ENCODE results near the gene ADCY2.

The ADCY2 gene

GRCh38 chr5:7434914-7435313 is 39.0 kb downstream of the ADCY2 start:
- intact Hi-C loops (cut with DNase I) = no loop called here
- DNase-seq = no peak

DNA sequence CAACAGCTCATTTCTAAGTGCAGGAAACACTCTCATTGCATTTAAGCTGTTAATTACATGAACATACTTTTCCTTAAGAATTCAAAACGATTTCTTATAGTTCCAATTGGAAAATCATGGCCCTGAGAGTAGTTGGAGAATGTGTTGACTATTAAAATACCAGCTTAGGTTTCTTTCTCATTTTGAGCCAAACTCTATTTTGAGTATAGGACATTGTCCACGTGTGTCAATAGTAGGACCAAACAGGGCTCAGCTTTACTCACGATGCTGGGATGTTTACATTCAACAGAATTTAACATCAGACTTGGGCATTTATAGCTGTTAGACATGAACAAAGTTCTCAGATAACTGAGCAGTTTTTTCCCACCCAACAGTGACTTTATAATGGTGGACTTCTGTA is 39.6 kb downstream of the ADCY2 start:
- intact Hi-C loops (cut with DNase I) = no loop called here
- no peak for DNase-seq

DNA sequence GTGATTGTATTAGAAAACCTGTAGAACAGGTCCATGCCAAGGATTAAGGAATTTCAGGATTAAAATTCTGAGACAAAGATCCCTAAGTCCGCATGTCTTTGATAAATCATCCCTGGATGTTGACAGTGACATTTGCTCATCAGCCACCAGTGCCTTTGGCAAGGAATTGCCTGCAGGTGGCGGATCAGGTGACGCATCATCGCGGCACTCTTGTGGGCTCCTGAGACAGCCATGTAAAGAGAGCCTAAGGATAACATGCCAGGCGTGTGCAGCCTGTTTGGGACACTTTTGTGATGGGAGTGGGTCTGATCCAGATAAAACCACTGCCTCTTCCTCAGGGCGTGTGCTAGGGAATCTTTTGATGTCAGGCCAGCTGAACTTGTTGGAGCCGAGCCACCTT is 40.6 kb downstream of the ADCY2 start:
- DNase-seq = no peak
- intact Hi-C loops (cut with DNase I) = no loop called here

- intact Hi-C loops (cut with DNase I) = no loop called here
- no peak for DNase-seq
Observed at GRCh38 chr5:7437836-7438235, 41.9 kb downstream of the ADCY2 start.

- intact Hi-C loops (cut with DNase I) = no loop called here
- no peak for DNase-seq
Observed at GRCh38 chr5:7445068-7445467, 49.1 kb downstream of the ADCY2 start.

DNA sequence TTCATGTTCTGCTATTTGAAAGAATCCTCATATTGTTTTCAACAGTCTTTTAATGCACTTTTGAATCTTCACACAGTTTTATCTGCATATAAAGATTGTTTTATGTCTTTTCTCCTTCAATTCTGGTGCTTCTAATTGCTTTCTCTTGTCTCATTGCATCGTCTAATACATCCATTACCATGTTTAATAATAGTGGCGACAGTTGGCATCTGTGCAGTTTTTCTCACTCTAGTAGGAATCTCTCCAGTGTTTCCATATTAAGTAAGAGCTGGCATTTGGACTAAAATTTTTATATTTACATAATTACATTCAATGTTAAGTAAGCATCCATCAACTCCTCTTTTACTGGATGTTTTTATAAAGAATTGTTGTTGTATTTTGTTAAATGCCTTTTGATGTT is 49.9 kb downstream of the ADCY2 start:
- no peak for DNase-seq
- intact Hi-C loops (cut with DNase I) = no loop called here

DNA sequence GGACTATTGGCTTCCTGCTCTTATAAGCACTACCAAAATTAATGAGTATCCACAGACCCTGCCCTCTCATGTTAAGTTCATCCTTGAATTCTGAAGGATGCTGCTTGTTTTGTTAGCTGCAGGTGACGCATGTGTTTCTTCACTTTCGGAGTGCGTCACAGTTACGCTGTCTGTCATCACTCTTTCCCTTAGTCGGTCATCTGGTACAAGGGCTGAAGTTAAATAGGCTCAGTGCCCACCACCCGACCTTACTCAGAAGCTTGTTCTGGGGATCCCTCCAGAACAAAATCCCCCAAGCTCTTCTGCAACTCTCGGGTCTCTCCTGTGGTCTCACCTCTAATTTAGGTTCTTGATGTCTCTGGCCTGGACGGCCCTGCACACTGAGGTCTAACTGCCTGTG is 51.0 kb downstream of the ADCY2 start:
- intact Hi-C loops (cut with DNase I) = no loop called here

DNA sequence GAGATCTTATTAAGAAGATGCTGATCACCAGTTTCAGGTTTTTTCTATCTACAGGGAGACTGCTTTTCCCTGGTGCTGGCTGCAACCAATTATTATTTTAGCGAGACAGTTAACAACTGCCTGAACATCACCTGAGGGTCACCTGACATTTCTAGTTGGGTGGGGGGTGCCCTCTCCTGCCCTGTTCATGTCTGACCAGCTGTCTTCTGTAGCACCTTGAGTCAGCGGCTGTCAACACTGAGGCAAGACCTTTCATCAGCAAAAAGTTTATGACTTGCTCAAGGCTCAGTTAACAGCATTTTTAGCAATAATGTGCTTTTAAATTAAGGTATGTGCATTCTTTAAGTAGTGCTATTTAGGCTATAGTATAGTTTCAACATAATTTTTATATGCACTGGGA is 58.0 kb downstream of the ADCY2 start:
- DNase-seq = no peak
- intact Hi-C loops (cut with DNase I) = no loop called here

More for the DNA sequence above, 51.0 kb downstream of the ADCY2 start:
- no peak for DNase-seq

- intact Hi-C loops (cut with DNase I) = no loop called here
- DNase-seq = no peak
Observed at GRCh38 chr5:7456206-7456605, 60.3 kb downstream of the ADCY2 start.

- DNase-seq = no peak
- intact Hi-C loops (cut with DNase I) = no loop called here
Observed at GRCh38 chr5:7461371-7461770, 65.4 kb downstream of the ADCY2 start.

- DNase-seq = no peak
- intact Hi-C loops (cut with DNase I) = no loop called here
Observed at GRCh38 chr5:7462758-7463157, 66.8 kb downstream of the ADCY2 start.

GRCh38 chr5:7464182-7464581 is 68.2 kb downstream of the ADCY2 start:
- DNase-seq = no peak
- intact Hi-C loops (cut with DNase I) = no loop called here

DNA sequence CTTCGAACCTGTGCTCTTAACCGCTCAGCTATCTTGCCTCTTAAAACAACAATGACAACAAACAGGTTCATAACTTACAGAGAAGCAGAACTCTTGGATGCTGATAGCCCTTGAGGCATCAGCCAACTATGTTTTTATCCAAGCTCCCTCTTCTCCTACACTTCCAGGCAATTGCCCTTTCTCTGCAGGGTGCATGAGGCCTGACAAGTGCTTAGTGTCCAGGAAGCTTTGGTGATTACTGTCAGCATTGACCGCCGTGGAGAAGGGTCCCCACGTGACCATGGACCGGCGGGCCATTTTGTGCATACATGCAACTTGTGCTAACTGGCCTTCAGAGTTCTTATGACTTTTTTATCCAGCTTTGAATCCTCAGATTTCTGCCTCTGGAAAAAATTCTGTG is 71.2 kb downstream of the ADCY2 start:
- DNase-seq = no peak
- intact Hi-C loops (cut with DNase I) = no loop called here

- intact Hi-C loops (cut with DNase I) = no loop called here
- no peak for DNase-seq
Observed at GRCh38 chr5:7468742-7469141, 72.8 kb downstream of the ADCY2 start.

DNA sequence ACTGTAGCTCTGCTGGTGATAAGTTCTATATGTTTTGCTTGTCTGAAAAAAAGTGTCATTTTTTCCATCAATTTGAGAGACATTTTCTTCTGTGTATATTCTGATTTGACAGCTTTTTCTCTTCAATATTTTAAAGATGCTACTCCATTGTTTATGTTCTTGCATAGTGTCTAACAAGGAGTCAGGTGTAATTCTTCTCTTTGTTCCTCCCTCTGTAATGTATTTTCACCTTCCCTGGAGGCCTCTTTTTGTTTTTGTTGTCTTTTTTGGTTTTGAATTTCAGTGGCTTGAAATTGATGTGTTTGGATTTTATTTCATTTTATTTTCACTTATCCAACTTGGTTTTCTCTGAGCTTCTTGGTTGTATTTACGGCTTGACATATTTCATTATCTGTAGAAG is 75.8 kb downstream of the ADCY2 start:
- intact Hi-C loops (cut with DNase I) = no loop called here
- no peak for DNase-seq

DNA sequence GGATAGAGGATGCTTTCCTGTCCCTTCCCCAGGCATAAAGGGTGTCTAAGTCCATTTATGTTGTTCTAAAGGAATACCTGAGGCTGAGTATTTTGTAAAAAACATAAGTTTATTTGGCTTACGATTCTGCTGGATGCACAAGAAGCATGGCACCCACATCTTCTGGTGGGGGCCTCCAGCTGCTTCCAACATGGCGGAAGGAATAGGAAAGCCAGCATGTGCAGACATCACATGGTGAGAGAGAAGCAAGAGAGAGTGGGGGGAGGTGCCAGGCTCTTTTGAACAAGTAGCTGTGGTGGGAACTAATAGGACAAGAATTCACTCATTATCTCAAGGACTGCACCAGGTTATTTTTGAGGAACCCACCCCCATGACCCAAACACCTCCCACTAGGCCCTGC is 77.2 kb downstream of the ADCY2 start:
- intact Hi-C loops (cut with DNase I) = no loop called here
- DNase-seq = no peak

DNA sequence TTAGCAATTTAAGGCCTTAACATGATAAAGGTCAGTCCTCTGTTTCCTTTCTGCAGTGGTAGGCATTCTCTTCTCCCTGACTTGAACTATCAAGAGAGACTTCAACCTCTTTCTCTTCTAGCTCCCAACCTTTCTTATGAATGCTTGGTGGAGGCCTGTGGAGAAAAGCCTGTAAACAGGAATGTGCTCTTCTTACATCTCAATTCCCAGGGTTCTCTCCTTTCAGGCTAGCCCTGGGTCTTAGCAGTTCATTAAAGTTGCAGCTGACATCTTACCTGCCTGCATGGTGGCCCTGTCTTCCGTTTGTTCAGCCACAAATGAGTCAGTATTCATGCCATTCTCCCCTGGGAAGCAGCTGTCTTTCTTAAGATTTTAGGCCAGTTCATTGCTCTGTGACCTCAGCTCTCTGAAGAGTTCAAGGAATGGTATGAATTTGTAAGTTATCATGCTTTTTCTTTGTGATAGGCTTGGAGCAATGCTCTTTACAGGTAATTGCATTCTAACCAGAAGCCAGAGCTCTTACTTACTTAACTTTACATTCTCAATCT is 77.8 kb downstream of the ADCY2 start:
- intact Hi-C loops (cut with DNase I) = no loop called here
- no peak for DNase-seq

GRCh38 chr5:7474821-7475403 is 79.0 kb downstream of the ADCY2 start:
- no peak for DNase-seq
- intact Hi-C loops (cut with DNase I) = no loop called here

GRCh38 chr5:7478459-7478858 is 82.5 kb downstream of the ADCY2 start:
- DNase-seq = no peak
- intact Hi-C loops (cut with DNase I) = no loop called here

- intact Hi-C loops (cut with DNase I) = no loop called here
- no peak for DNase-seq
Observed at GRCh38 chr5:7488734-7489133, 92.8 kb downstream of the ADCY2 start.

- intact Hi-C loops (cut with DNase I) = no loop called here
- no peak for DNase-seq
Observed at GRCh38 chr5:7492371-7492770, 96.4 kb downstream of the ADCY2 start.

DNA sequence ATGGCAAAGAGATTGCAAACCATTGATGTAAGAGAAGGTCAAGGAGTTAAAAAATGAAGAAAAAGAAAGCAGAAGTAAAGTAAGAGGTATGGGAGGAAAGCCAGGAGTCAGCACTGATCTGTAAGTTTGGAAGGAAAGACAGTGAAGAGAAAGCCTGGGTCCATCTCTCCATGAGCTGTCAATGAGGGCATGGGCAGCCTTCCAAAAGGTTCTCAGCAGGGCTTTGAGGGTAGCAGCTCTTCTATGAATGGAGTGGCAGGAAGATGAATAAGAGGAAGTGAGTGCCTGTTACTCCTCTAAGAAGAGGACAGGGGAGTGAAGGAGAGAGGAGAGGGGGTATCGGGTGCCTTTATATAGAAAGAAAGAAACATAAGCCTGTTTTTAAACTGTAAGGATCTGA is 97.1 kb downstream of the ADCY2 start:
- no peak for DNase-seq
- intact Hi-C loops (cut with DNase I) = no loop called here

GRCh38 chr5:7493622-7494021 is 97.7 kb downstream of the ADCY2 start:
- DNase-seq = no peak
- intact Hi-C loops (cut with DNase I) = no loop called here

Data from posterior cingulate gyrus (tissue), 11 donors.